PC-9 (cell line): ENCODE data around the gene FHL3.

Experiments used
- EZH2 ChIP-seq: fragments of 200-600 bp; sonication (generic); IDR thresholded peaks from 2 replicates; pipeline ENCODE4 v1.8.0; 2017; ENCODE audit warnings: antibody characterized with exemption, low read depth
- TF ChIP-seq, protein P1 (sequence below): fragments of 200-600 bp; sonication (generic); conservative IDR thresholded peaks from 2 replicates; pipeline ENCODE4 v1.6.1; 2017; ENCODE audit warnings: mixed run types, antibody characterized with exemption, mild to moderate bottlenecking, moderate library complexity

- TF ChIP-seq, protein P1, sequence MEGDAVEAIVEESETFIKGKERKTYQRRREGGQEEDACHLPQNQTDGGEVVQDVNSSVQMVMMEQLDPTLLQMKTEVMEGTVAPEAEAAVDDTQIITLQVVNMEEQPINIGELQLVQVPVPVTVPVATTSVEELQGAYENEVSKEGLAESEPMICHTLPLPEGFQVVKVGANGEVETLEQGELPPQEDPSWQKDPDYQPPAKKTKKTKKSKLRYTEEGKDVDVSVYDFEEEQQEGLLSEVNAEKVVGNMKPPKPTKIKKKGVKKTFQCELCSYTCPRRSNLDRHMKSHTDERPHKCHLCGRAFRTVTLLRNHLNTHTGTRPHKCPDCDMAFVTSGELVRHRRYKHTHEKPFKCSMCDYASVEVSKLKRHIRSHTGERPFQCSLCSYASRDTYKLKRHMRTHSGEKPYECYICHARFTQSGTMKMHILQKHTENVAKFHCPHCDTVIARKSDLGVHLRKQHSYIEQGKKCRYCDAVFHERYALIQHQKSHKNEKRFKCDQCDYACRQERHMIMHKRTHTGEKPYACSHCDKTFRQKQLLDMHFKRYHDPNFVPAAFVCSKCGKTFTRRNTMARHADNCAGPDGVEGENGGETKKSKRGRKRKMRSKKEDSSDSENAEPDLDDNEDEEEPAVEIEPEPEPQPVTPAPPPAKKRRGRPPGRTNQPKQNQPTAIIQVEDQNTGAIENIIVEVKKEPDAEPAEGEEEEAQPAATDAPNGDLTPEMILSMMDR = no peak
- no peak for TF ChIP-seq EZH2
These were observed 10.8 kb upstream of the FHL3 start for GRCh38 chr1:38015978-38016725.
